Breast epithelium (tissue), 3 donors: ENCODE data around the gene MAGIX.

Source experiments
- POLR2A ChIP-seq: fragments of 450-650 bp; IDR thresholded peaks from one replicate; pipeline ENCODE4 v1.6.1; 2016; ENCODE audit warnings: antibody characterized with exemption, mild to moderate bottlenecking, moderate library complexity
- POLR2AphosphoS5 ChIP-seq, 3 donors: sonication (generic); formaldehyde crosslinking; IDR thresholded peaks; one replicate each; pipeline ENCODE4 v1.6.1; 2017; ENCODE audit warnings: antibody characterized with exemption in 3 of 3
- TF ChIP-seq, protein P1 (sequence below), 3 donors: fragments of 450-650 bp; IDR thresholded peaks; one replicate each; pipeline ENCODE4 v1.5.1; 2016 to 2017; ENCODE audit warnings: antibody characterized with exemption in 3 of 3, mild to moderate bottlenecking in 3 of 3, moderate library complexity in 3 of 3

DNA sequence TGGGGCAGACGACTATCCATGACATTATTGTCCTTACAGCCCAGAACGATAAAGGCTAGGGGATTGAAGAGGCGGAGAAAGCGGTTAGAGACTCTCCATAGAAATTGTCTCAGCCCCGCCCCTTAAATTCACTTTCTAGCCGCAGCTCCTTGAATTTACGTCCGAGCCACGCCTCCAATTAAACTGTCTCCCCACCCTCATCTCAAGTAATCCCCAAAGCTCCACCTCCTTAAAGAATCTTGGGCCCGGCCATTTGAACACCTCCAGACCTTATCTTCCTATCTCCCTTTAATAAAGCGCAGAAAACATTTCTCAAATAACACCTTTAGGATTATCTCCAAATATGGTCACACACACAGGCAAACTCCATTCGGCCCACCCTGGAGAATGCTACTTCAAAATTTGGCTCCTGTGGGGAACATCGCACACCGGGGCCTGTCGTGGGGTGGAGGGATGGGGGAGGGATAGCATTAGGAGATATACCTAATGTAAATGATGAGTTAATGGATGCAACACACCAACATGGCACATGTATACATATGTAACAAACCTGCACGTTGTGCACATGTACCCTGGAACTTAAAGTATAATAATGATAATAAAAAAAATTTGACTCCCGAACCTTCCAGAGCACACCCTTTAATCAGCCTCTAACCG, 7.2 kb upstream of the MAGIX start:
- TF ChIP-seq, protein P1, sequence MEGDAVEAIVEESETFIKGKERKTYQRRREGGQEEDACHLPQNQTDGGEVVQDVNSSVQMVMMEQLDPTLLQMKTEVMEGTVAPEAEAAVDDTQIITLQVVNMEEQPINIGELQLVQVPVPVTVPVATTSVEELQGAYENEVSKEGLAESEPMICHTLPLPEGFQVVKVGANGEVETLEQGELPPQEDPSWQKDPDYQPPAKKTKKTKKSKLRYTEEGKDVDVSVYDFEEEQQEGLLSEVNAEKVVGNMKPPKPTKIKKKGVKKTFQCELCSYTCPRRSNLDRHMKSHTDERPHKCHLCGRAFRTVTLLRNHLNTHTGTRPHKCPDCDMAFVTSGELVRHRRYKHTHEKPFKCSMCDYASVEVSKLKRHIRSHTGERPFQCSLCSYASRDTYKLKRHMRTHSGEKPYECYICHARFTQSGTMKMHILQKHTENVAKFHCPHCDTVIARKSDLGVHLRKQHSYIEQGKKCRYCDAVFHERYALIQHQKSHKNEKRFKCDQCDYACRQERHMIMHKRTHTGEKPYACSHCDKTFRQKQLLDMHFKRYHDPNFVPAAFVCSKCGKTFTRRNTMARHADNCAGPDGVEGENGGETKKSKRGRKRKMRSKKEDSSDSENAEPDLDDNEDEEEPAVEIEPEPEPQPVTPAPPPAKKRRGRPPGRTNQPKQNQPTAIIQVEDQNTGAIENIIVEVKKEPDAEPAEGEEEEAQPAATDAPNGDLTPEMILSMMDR (IDR thresholded peaks at IDR 0.05), result no peak
- TF ChIP-seq POLR2AphosphoS5 (IDR thresholded peaks at IDR 0.05) (no peak), POLR2A (no peak)
